Measurements from ENCODE around the gene PTPRH. TPM values are rescaled to one million over a fixed set of nuclear protein-coding genes. Genes with fewer than 3 reads are reported as not detected.

PTPRH gene
- total RNA-seq, 4 donors from 2014 or later, result 31.2 to 176 (median 102) TPM

- no peaks in the 10 kb centered on the region for H3K9me3 ChIP-seq
- no peak for DNase-seq
- intact Hi-C loops (cut with DNase I; ENCODE audit: low total_unique reads), result no loop called here
- no peak overlapping the region for H3K4me3 ChIP-seq
- in situ Hi-C loops (cut with MboI; ENCODE audit: low pct_ligation_motif_present in 1 of 4, low pct_unique_long_range_greater_than_20kb in 1 of 4, low sequenced_read_pairs in 3 of 4), result no loop called here
- no peaks in the 10 kb centered on the region for H3K27me3 ChIP-seq
- TF ChIP-seq POLR2AphosphoS5 (IDR thresholded peaks at IDR 0.05) (no peak), EP300 (IDR thresholded peaks at IDR 0.05; ENCODE audit: low read depth) (no peak)
- WGBS, 2 donors (ENCODE audit: low coverage in 1 of 2), result 92 to 100% methylated on average over 1 to 6 of the region's 6 CpGs
- H3K4me1 ChIP-seq, result no peaks in the 10 kb centered on the region
- H3K27ac ChIP-seq, result no peak overlapping the region
- peaks cover 0 to 89% (median 37%) of the 10 kb centered on the region in 4 donors for H3K36me3 ChIP-seq
Observed at GRCh38 chr19:55240713-55241020, 31.4 kb upstream of the PTPRH start.

GRCh38 chr19:55239004-55239403, 29.7 kb upstream of the PTPRH start:
- TF ChIP-seq EP300 (IDR thresholded peaks at IDR 0.05; ENCODE audit: low read depth) (no peak), POLR2AphosphoS5 (IDR thresholded peaks at IDR 0.05) (no peak), CTCF (IDR thresholded peaks at IDR 0.05) (no peak), POLR2A (IDR thresholded peaks at IDR 0.05) (no peak)
- Histone ChIP-seq H3K9me3 (no peaks in the 10 kb centered on the region), H3K27ac (no peak overlapping the region), H3K4me1 (no peaks in the 10 kb centered on the region), H3K4me3 (no peak overlapping the region), H3K36me3 (peaks cover 0 to 80% (median 30%) of the 10 kb centered on the region in 4 donors), H3K27me3 (no peaks in the 10 kb centered on the region)
- intact Hi-C loops (cut with DNase I; ENCODE audit: low total_unique reads) (no loop called here), in situ Hi-C loops (cut with MboI; ENCODE audit: low pct_ligation_motif_present in 1 of 4, low pct_unique_long_range_greater_than_20kb in 1 of 4, low sequenced_read_pairs in 3 of 4) (no loop called here)
- WGBS, 2 donors (ENCODE audit: low coverage in 1 of 2), result 89% methylated on average over 7 of the region's 12 CpGs; no CpG with 5 or more reads in 1 of the 2 donors
- no peak for DNase-seq

- in situ Hi-C loops (cut with MboI; ENCODE audit: low pct_ligation_motif_present in 1 of 4, low pct_unique_long_range_greater_than_20kb in 1 of 4, low sequenced_read_pairs in 3 of 4), result no loop called here
- Histone ChIP-seq H3K27me3 (no peaks in the 10 kb centered on the region), H3K36me3 (peaks cover 0 to 73% (median 26%) of the 10 kb centered on the region in 4 donors), H3K4me3 (no peak overlapping the region), H3K4me1 (no peaks in the 10 kb centered on the region), H3K27ac (no peak overlapping the region), H3K9me3 (no peaks in the 10 kb centered on the region)
- 91% methylated on average over 8 of the region's 8 CpGs; no CpG with 5 or more reads in 1 of the 2 donors for WGBS, 2 donors (ENCODE audit: low coverage in 1 of 2)
- TF ChIP-seq POLR2AphosphoS5 (IDR thresholded peaks at IDR 0.05) (no peak), POLR2A (IDR thresholded peaks at IDR 0.05) (no peak), CTCF (IDR thresholded peaks at IDR 0.05) (no peak), EP300 (IDR thresholded peaks at IDR 0.05; ENCODE audit: low read depth) (no peak)
- DNase-seq, result no peak
- intact Hi-C loops (cut with DNase I; ENCODE audit: low total_unique reads), result no loop called here
Observed at GRCh38 chr19:55238030-55238429, 28.7 kb upstream of the PTPRH start.

GRCh38 chr19:55232986-55233385, 23.7 kb upstream of the PTPRH start:
- Histone ChIP-seq H3K4me3 (no peak overlapping the region), H3K27ac (no peak overlapping the region), H3K4me1 (peaks cover 0 to 6% (median 0%) of the 10 kb centered on the region in 4 donors), H3K9me3 (no peaks in the 10 kb centered on the region), H3K27me3 (no peaks in the 10 kb centered on the region), H3K36me3 (peaks cover 0 to 45% (median 23%) of the 10 kb centered on the region in 4 donors)
- in situ Hi-C loops (cut with MboI; ENCODE audit: low pct_ligation_motif_present in 1 of 4, low pct_unique_long_range_greater_than_20kb in 1 of 4, low sequenced_read_pairs in 3 of 4), result no loop called here
- no peak for TF ChIP-seq EP300 (IDR thresholded peaks at IDR 0.05; ENCODE audit: low read depth)
- TF ChIP-seq CTCF (IDR thresholded peaks at IDR 0.05), result no peak
- TF ChIP-seq POLR2AphosphoS5 (IDR thresholded peaks at IDR 0.05), result no peak
- TF ChIP-seq POLR2A (IDR thresholded peaks at IDR 0.05), result no peak
- no peak for DNase-seq
- intact Hi-C loops (cut with DNase I; ENCODE audit: low total_unique reads), result no loop called here
- WGBS, 2 donors (ENCODE audit: low coverage in 1 of 2), result 84% methylated on average over 5 of the region's 5 CpGs

GRCh38 chr19:55232286-55232602, 22.9 kb upstream of the PTPRH start:
- no peak for TF ChIP-seq POLR2A (IDR thresholded peaks at IDR 0.05)
- no peak for TF ChIP-seq EP300 (IDR thresholded peaks at IDR 0.05; ENCODE audit: low read depth)
- no peak for TF ChIP-seq POLR2AphosphoS5 (IDR thresholded peaks at IDR 0.05)
- TF ChIP-seq CTCF (IDR thresholded peaks at IDR 0.05), result no peak
- Histone ChIP-seq H3K4me3 (no peak overlapping the region), H3K9me3 (no peaks in the 10 kb centered on the region), H3K4me1 (peaks cover 0 to 6% (median 0%) of the 10 kb centered on the region in 4 donors), H3K36me3 (peaks cover 0 to 40% (median 19%) of the 10 kb centered on the region in 4 donors), H3K27ac (no peak overlapping the region), H3K27me3 (no peaks in the 10 kb centered on the region)
- intact Hi-C loops (cut with DNase I; ENCODE audit: low total_unique reads) (no loop called here), in situ Hi-C loops (cut with MboI; ENCODE audit: low pct_ligation_motif_present in 1 of 4, low pct_unique_long_range_greater_than_20kb in 1 of 4, low sequenced_read_pairs in 3 of 4) (no loop called here)
- WGBS, 2 donors (ENCODE audit: low coverage in 1 of 2), result 91% methylated on average over 12 of the region's 12 CpGs; no CpG with 5 or more reads in 1 of the 2 donors
- DNase-seq, result no peak

Data from transverse colon (tissue), 4 donors.